ENCODE data around the gene CROCC. TPM values are rescaled to one million over a fixed set of nuclear protein-coding genes. Genes with fewer than 3 reads are reported as not detected.
"Not testable (repeated sequence)": the region's sequence is repeated elsewhere in the genome, so short reads cannot be mapped to it uniquely, and the experiment has no call there.

Gene CROCC
- polyA plus RNA-seq, 1 donor (not counting 4 experiments of a cell fraction or from before 2014, with no cell fraction given), result 8.2 TPM

DNA sequence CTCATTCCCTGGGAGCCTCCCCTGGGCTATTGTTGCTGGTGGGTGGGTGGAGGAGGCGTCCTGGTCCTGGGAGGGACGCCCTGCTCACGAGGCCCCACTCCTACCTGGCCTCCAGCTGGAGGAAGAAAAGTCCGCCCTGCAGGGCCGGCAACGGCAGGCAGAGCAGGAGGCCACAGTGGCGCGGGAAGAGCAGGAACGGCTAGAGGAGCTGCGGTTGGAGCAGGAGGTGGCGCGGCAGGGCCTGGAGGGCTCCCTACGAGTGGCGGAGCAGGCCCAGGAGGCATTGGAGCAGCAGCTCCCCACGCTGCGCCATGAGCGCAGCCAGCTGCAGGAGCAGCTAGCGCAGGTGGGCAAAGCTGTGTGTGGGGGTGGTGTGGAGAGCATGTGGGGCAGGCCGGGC lies 24.9 kb downstream of the CROCC start:
- no peak for TF ChIP-seq EZH2 (IDR thresholded peaks at IDR 0.05; ENCODE audit: low read length)
- TF ChIP-seq CTCF (optimal IDR thresholded peaks at IDR 0.05 in 1 of 3, IDR thresholded peaks at IDR 0.05 in 1 of 3, conservative IDR thresholded peaks at IDR 0.05 in 1 of 3; ENCODE audit: extremely low read depth in 1 of 3, insufficient read depth in 2 of 3, low read length in 3 of 3), result no peak
- dilution Hi-C loops (cut with MboI; ENCODE audit: extremely low pct_ligation_motif_present, low sequenced_read_pairs), result no loop called here
- DNase-seq (ENCODE audit: low read depth, low spot score) (no peak), FAIRE-seq (no peak)
- H3K27me3 ChIP-seq (ENCODE audit: control insufficient read depth, extremely low read depth, insufficient read depth, low read length), result no peaks in the 10 kb centered on the region
- H2AFZ ChIP-seq (ENCODE audit: control insufficient read depth, low read length), result no peak overlapping the region
- H4K20me1 ChIP-seq (ENCODE audit: control insufficient read depth, extremely low read depth, insufficient read depth, low read length), result peaks cover 7% of the 10 kb centered on the region
- peaks cover 3% of the 10 kb centered on the region for H3K9me1 ChIP-seq (ENCODE audit: control insufficient read depth, extremely low read depth, insufficient read depth, low read length)
- no peak overlapping the region for H3K27ac ChIP-seq (ENCODE audit: control insufficient read depth, insufficient read depth, low read length)
- H3K36me3 ChIP-seq (ENCODE audit: control insufficient read depth in 2 of 2, extremely low read depth in 1 of 2, insufficient read depth in 2 of 2, low read length in 2 of 2), result peaks cover 4 to 10% of the 10 kb centered on the region in 2 experiments
- H3K9me3 ChIP-seq (ENCODE audit: control insufficient read depth, low read depth, low read length), result no peaks in the 10 kb centered on the region
- H3K4me3 ChIP-seq (ENCODE audit: control insufficient read depth in 2 of 3, extremely low read depth in 1 of 3, insufficient read depth in 2 of 3, low read depth in 1 of 3, low read length in 3 of 3), result no peak overlapping the region
- H3K79me2 ChIP-seq (ENCODE audit: control insufficient read depth, insufficient read depth, low read length), result no peaks in the 10 kb centered on the region
- no peak overlapping the region for H3K4me2 ChIP-seq (ENCODE audit: control insufficient read depth, extremely low read depth, insufficient read depth, low read depth, low read length)
- peaks cover 22% of the 10 kb centered on the region for H3K4me1 ChIP-seq (ENCODE audit: control insufficient read depth, extremely low read depth, insufficient read depth, low read length)
- no peak overlapping the region for H3K9ac ChIP-seq (ENCODE audit: control insufficient read depth, extremely low read depth, insufficient read depth, low read length)

- Histone ChIP-seq H3K4me3 (ENCODE audit: control insufficient read depth in 2 of 3, extremely low read depth in 1 of 3, insufficient read depth in 2 of 3, low read depth in 1 of 3, low read length in 3 of 3) (peak overlapping the region in 2 of 3 experiments; percentile 34 to 38), H3K4me2 (ENCODE audit: control insufficient read depth, extremely low read depth, insufficient read depth, low read depth, low read length) (peak overlapping the region; percentile 82), H3K4me1 (ENCODE audit: control insufficient read depth, extremely low read depth, insufficient read depth, low read length) (peaks cover 22% of the 10 kb centered on the region), H3K27ac (ENCODE audit: control insufficient read depth, insufficient read depth, low read length) (peak overlapping the region; percentile 87), H2AFZ (ENCODE audit: control insufficient read depth, low read length) (peak overlapping the region; percentile 68), H3K9ac (ENCODE audit: control insufficient read depth, extremely low read depth, insufficient read depth, low read length) (peak overlapping the region; percentile 70)
- H3K36me3 ChIP-seq (ENCODE audit: control insufficient read depth in 2 of 2, extremely low read depth in 1 of 2, insufficient read depth in 2 of 2, low read length in 2 of 2); H3K9me3 ChIP-seq (ENCODE audit: control insufficient read depth, low read depth, low read length); H3K27me3 ChIP-seq (ENCODE audit: control insufficient read depth, extremely low read depth, insufficient read depth, low read length); dilution Hi-C loops (cut with MboI; ENCODE audit: extremely low pct_ligation_motif_present, low sequenced_read_pairs); H3K79me2 ChIP-seq (ENCODE audit: control insufficient read depth, insufficient read depth, low read length); H4K20me1 ChIP-seq (ENCODE audit: control insufficient read depth, extremely low read depth, insufficient read depth, low read length); FAIRE-seq; H3K9me1 ChIP-seq (ENCODE audit: control insufficient read depth, extremely low read depth, insufficient read depth, low read length): not testable (repeated sequence)
- TF ChIP-seq CTCF (optimal IDR thresholded peaks at IDR 0.05 in 1 of 3, IDR thresholded peaks at IDR 0.05 in 1 of 3, conservative IDR thresholded peaks at IDR 0.05 in 1 of 3; ENCODE audit: extremely low read depth in 1 of 3, insufficient read depth in 2 of 3, low read length in 3 of 3), result peak in 2 of 3 experiments; percentile 15 to 27
- DNase-seq (ENCODE audit: low read depth, low spot score), result peak; percentile 95
These were observed 26.7 kb downstream of the CROCC start for GRCh38 chr1:16948282-16948891.

DNA sequence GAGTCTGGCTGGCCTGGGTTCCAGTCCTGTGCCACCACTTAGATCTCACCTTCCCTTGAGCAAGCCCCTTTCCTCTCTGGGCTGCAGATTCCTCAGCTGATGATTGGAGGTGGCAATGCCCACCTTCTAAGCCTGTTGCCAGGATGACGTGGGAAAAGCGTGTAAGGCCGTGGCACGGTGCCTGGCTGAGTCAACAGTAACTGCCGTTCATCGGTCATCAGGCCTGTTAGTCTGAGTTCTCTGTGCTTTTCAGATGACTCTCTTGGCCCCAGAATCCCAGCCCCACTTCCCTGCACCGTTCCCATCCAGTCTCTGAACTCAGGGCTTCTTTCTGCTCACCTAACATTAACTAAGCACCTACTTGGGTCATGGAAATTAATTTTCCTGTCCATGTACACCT lies 27.3 kb downstream of the CROCC start:
- dilution Hi-C loops (cut with MboI; ENCODE audit: extremely low pct_ligation_motif_present, low sequenced_read_pairs); H3K36me3 ChIP-seq (ENCODE audit: control insufficient read depth in 2 of 2, extremely low read depth in 1 of 2, insufficient read depth in 2 of 2, low read length in 2 of 2); H4K20me1 ChIP-seq (ENCODE audit: control insufficient read depth, extremely low read depth, insufficient read depth, low read length); H3K79me2 ChIP-seq (ENCODE audit: control insufficient read depth, insufficient read depth, low read length); H3K9me1 ChIP-seq (ENCODE audit: control insufficient read depth, extremely low read depth, insufficient read depth, low read length); H3K27me3 ChIP-seq (ENCODE audit: control insufficient read depth, extremely low read depth, insufficient read depth, low read length); H3K9me3 ChIP-seq (ENCODE audit: control insufficient read depth, low read depth, low read length); H2AFZ ChIP-seq (ENCODE audit: control insufficient read depth, low read length): not testable (repeated sequence)
- FAIRE-seq (peak; percentile 100), DNase-seq (ENCODE audit: low read depth, low spot score) (peak; percentile 46)
- H3K4me3 ChIP-seq (ENCODE audit: control insufficient read depth in 2 of 3, extremely low read depth in 1 of 3, insufficient read depth in 2 of 3, low read depth in 1 of 3, low read length in 3 of 3), result peak overlapping the region in 1 of 3 experiments; percentile 38
- H3K27ac ChIP-seq (ENCODE audit: control insufficient read depth, insufficient read depth, low read length), result peak overlapping the region; percentile 87
- H3K9ac ChIP-seq (ENCODE audit: control insufficient read depth, extremely low read depth, insufficient read depth, low read length), result peak overlapping the region; percentile 70
- peaks cover 22% of the 10 kb centered on the region for H3K4me1 ChIP-seq (ENCODE audit: control insufficient read depth, extremely low read depth, insufficient read depth, low read length)
- peak overlapping the region; percentile 82 for H3K4me2 ChIP-seq (ENCODE audit: control insufficient read depth, extremely low read depth, insufficient read depth, low read depth, low read length)

DNA sequence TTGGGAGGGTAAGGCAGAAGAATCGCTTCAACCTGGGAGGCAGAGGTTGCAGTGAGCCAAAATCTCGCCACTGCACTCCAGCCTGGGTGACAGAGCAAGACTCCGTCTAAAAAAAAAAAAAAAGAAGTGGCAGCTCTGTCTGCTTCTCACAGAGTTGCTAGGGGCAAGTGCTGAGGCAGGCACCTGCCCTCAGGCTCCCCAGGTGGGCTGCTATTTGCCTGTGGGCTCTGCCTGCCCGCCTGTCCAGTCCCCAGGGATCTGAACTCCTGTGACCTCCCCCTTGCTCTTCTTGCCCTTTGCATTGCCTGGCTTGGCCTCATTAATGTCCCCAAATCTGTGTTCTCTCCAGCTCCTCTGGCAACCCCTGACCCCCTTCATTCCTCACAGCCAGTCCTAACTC lies 30.6 kb downstream of the CROCC start:
- H3K4me3 ChIP-seq (ENCODE audit: control insufficient read depth in 2 of 3, extremely low read depth in 1 of 3, insufficient read depth in 2 of 3, low read depth in 1 of 3, low read length in 3 of 3); H3K9me1 ChIP-seq (ENCODE audit: control insufficient read depth, extremely low read depth, insufficient read depth, low read length); H4K20me1 ChIP-seq (ENCODE audit: control insufficient read depth, extremely low read depth, insufficient read depth, low read length); H3K36me3 ChIP-seq (ENCODE audit: control insufficient read depth in 2 of 2, extremely low read depth in 1 of 2, insufficient read depth in 2 of 2, low read length in 2 of 2); H3K9ac ChIP-seq (ENCODE audit: control insufficient read depth, extremely low read depth, insufficient read depth, low read length); H3K79me2 ChIP-seq (ENCODE audit: control insufficient read depth, insufficient read depth, low read length); H2AFZ ChIP-seq (ENCODE audit: control insufficient read depth, low read length); FAIRE-seq; H3K27ac ChIP-seq (ENCODE audit: control insufficient read depth, insufficient read depth, low read length); DNase-seq (ENCODE audit: low read depth, low spot score); H3K27me3 ChIP-seq (ENCODE audit: control insufficient read depth, extremely low read depth, insufficient read depth, low read length); H3K4me2 ChIP-seq (ENCODE audit: control insufficient read depth, extremely low read depth, insufficient read depth, low read depth, low read length); dilution Hi-C loops (cut with MboI; ENCODE audit: extremely low pct_ligation_motif_present, low sequenced_read_pairs); H3K9me3 ChIP-seq (ENCODE audit: control insufficient read depth, low read depth, low read length): not testable (repeated sequence)
- peaks cover 22% of the 10 kb centered on the region for H3K4me1 ChIP-seq (ENCODE audit: control insufficient read depth, extremely low read depth, insufficient read depth, low read length)
